GDM1 (cell line): ENCODE results near the gene REV1.
"Not testable (repeated sequence)": the region's sequence is repeated elsewhere in the genome, so short reads cannot be mapped to it uniquely, and the experiment has no call there.

Experiments
- DNase-seq: peaks from one replicate; lab custom pipeline; 2025; lab: John Stamatoyannopoulos, UW

REV1 gene

GRCh38 chr2:99403084-99403483 is 86.7 kb downstream of the REV1 start:
- DNase-seq, result no peak

DNA sequence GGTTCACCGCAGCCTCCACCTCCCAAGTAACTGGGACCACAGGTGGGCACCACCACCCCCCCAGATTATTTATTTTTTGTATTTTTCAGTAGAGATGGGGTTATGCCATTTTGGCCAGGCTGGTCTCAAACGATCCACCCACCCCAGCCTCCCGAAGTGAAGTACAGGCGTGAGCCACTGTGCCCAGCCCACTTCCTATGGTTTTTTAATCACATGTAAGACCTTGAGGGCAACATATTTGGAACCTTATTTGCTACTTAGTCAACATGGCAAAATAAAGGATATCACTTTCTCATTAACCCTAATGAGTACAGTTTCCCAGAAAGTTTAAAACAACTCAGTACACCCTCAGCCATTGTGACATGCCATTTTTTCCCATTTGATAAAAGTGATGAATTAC is 88.0 kb downstream of the REV1 start:
- no peak for DNase-seq

DNA sequence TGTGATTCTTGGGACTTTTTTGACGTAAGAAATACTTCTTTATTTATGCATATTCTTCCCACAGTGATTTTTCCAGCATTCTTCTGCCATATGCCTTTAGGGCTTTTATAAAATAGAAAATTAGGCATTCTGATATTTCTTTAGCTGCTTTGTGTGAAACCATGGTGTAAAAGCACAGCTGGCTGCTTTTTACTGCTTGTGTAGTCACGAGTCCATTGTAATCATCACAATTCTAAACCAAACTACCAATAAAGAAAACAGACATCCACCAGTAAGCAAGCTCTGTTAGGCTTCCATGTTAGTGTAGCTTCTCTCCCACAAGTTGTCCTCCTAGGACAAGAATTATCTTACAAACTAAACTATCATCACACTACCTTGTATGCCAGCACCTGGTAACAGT is 90.0 kb downstream of the REV1 start:
- no peak for DNase-seq

DNA sequence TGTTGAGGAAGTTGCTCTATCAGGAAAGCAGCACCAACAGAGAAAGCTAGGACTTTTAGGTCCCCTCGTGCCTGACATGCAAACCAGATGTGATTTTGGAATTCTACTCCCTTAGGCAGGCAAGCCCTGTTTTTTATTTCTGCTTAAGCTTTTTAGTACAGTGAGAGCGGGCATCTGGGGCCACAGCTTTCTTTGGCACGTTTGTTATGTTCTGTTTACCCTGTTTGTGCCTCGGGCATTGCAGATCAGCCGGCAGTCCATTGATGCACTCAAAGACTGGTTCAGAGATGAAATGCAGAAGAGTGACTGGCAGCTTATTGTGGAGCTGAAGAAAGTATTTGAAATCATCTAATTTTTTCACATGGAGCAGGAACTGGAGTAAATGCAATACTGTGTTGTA is 90.8 kb downstream of the REV1 start:
- DNase-seq, result no peak

DNA sequence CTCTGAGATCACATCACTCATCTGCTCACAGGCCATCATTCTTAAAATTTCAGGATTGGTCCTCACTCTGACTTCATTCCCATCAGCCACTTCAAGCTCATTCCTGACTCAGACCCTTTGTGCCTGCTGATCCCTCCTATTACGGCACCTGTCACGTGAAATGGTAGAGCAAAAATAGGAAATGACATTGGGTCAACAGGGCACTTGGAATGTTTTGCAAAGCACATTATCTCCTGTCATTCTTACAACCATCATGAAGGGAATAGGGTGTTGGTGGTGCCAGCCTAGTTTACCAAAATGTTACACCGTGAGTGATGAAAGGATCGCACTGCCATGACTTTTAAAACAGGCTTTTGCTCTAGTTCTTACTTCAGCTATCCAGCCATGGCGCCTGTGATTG is 91.5 kb downstream of the REV1 start:
- no peak for DNase-seq

DNA sequence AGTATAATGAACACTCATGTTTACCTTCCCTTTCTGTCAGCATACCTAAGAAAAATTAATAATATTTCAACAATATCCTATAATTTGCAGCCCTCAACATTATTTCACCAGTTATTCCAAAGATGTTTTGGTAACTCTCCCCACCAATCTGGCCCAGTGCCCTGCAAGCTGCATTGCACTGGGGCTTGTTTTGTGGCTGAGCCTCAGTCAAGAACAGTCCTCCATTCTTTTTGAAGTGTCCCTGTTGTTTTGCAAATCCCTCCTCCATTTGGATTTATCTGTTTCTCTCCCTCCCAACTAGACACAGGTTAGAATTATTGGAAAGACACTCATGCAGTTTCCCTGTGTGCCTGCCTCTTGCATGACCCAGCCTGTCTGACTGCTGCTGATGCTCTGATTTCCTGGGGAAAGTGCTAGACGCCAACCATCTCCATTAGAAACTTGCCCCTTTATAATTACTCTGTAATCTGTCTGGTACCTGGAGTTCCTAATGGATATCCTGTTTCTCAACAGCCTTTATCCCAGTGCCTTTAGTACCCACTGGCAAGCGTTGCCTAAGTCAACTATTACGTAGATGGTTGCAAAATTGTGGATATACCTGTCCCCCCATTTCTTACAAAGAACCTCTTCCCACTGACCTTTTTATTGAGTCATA is 92.4 kb downstream of the REV1 start:
- DNase-seq, result no peak

GRCh38 chr2:99395589-99396130 is 94.2 kb downstream of the REV1 start:
- DNase-seq, result no peak

DNA sequence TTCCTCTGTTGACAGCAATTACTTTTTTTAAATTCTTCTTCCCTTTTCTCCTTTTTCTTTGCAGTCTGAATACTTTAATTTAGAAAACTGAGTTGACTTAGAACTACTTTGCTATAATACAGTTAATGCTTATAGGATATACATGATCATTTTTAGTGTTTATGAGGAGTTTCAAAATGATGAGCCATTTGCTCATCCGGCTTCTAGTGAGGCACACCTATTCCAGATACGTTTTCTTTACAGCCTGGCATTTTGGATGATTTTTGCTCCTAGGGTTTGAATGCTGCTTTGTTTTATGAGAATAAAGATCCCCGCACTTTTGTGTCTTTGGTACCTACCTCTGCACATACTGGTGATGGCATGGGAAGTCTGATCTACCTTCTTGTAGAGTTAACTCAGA is 99.9 kb downstream of the REV1 start:
- no peak for DNase-seq

GRCh38 chr2:99389371-99389770 is 100.4 kb downstream of the REV1 start:
- no peak for DNase-seq

- no peak for DNase-seq
Measured at GRCh38 chr2:99388892-99389291, 100.9 kb downstream of the REV1 start.

- DNase-seq, result no peak
Measured at GRCh38 chr2:99386011-99386410, 103.8 kb downstream of the REV1 start.

GRCh38 chr2:99382143-99382542 is 107.7 kb downstream of the REV1 start:
- no peak for DNase-seq

- DNase-seq, result no peak
Measured at GRCh38 chr2:99380376-99381010, 109.3 kb downstream of the REV1 start.

DNA sequence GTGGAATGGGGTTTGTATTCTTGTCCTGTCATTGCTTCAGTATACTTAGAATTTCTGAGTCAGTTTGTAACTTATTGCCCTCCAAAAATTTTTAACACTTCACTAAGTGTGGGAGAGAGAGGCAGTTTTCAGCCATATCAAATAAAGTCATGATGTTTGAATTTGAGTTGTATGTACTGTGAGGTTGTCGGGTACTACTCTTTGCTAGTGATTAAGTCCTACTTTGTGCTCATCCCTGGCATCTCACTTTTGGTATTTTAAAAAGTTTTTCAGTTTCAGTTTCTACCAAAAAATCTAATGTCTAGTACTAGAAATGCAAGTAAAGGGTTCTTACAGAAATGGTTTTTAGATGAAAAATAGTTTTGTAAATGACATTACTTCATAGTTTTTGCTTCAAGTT is 111.9 kb downstream of the REV1 start:
- DNase-seq, result no peak

- DNase-seq, result no peak
Measured at GRCh38 chr2:99376254-99376864, 113.5 kb downstream of the REV1 start.

GRCh38 chr2:99374747-99375146 is 115.1 kb downstream of the REV1 start:
- no peak for DNase-seq

DNA sequence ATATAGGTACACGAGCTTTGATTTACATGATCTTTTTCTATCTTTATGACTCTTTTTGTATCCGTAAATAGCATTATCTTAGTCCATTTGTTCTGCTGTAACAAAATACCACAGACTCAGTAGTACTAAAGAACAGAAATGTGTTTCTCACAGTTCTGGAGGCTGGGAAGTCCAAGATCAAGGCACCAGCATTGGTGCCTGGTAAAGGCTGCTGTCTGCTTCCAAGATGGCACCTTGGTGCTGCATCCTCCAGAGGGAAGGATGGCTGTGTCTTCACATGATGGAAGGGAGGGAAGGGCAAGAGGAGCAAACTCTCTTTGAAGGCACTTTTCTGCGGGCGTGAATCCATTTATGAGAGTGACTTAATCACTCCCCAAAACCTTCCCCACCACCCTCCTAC is 116.7 kb downstream of the REV1 start:
- no peak for DNase-seq

GRCh38 chr2:99368854-99369253 is 121.0 kb downstream of the REV1 start:
- not testable (repeated sequence) for DNase-seq

GRCh38 chr2:99365661-99366060 is 124.2 kb downstream of the REV1 start:
- no peak for DNase-seq

DNA sequence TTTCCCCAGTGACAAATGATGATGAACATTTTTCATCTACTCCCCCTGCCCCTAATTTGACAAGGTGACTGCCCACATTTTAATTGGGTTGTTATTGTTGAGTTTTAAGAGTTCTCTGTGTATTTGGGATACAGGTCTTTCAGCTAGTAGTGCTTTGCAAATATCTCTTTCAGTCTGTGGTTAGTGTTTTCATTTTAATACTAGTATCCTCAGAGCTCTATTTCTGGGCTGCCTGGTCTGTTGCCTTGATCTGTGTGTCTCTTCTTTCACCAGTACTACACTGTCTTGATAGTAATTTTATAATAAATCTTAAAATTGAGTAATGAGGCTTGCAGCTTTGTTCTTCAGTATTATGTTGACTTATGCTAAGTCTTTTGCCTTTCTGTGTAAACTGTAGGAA is 133.0 kb downstream of the REV1 start:
- DNase-seq, result no peak

GRCh38 chr2:99354825-99355224 is 135.0 kb downstream of the REV1 start:
- not testable (repeated sequence) for DNase-seq

- no peak for DNase-seq
Measured at GRCh38 chr2:99354070-99354469, 135.7 kb downstream of the REV1 start.
